Chondrocyte (in vitro differentiated cells): ENCODE results near the gene ANKRD6. TPM values are rescaled to one million over a fixed set of nuclear protein-coding genes. Genes with fewer than 3 reads are reported as not detected.
"Not testable (repeated sequence)": the region's sequence is repeated elsewhere in the genome, so short reads cannot be mapped to it uniquely, and the experiment has no call there.

Experiments
- DNase-seq: peaks from one replicate; pipeline ENCODE4 v3.0.0; 2021; ENCODE audit warnings: mixed read lengths, low spot score
- H3K27ac Mint-ChIP-seq: one replicate; pipeline ENCODE4 v1.8.0; 2021; ENCODE audit warnings: mild to moderate bottlenecking, moderate library complexity, mixed read lengths; ENCODE audit not compliant: unreplicated experiment
- H3K27me3 Mint-ChIP-seq: 2 replicates; pipeline ENCODE4 v1.8.0; 2021; ENCODE audit warnings: low read depth, mixed read lengths
- H3K36me3 Mint-ChIP-seq: 2 replicates; pipeline ENCODE4 v1.8.0; 2021; ENCODE audit warnings: low read depth, mixed read lengths
- H3K4me1 Mint-ChIP-seq: 2 replicates; pipeline ENCODE4 v1.8.0; 2021; ENCODE audit warnings: low read depth, mild to moderate bottlenecking, mixed read lengths
- H3K4me3 Mint-ChIP-seq: one replicate; pipeline ENCODE4 v1.8.0; 2021; ENCODE audit warnings: mild to moderate bottlenecking, moderate library complexity, mixed read lengths; ENCODE audit not compliant: unreplicated experiment
- H3K9me3 Mint-ChIP-seq: 2 replicates; pipeline ENCODE4 v1.8.0; 2021; ENCODE audit warnings: low read depth, mixed read lengths
- total RNA-seq: library from RNA; stranded (reverse); gene quantifications from 3 replicates; pipeline ENCODE4 v1.2.1, GENCODE V29; 2021
- TF ChIP-seq, protein P1 (sequence below): fragments of 200-600 bp; sonication (generic); IDR thresholded peaks from 2 replicates; pipeline ENCODE4 v1.5.0; 2021; ENCODE audit warnings: antibody characterized with exemption, mild to moderate bottlenecking, moderate library complexity

ANKRD6 gene
- total RNA-seq, 1 donor from 2014 or later: 31.3 TPM

DNA sequence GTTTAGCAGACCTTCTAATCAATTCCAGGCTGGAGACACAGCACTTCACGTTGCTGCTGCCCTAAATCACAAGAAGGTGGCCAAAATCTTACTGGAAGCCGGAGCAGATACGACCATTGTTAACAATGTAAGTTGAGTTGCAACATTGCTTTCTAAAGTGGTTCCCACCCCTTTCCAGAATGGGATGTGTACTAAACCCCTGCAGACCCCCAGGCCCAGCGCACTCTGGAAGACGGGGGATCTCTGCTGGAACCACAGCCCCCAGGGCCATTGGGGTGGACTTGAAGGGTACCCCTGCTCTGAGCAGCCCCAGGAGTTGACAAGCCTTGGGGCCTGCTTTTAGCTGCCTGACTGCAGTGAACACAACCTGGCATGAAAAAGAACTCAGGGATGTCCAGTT, 183.6 kb downstream of the ANKRD6 start:
- no peaks in the 10 kb centered on the region for H3K9me3 Mint-ChIP-seq
- H3K4me3 Mint-ChIP-seq: no peak overlapping the region
- H3K27me3 Mint-ChIP-seq: no peaks in the 10 kb centered on the region
- H3K27ac Mint-ChIP-seq: no peak overlapping the region
- H3K4me1 Mint-ChIP-seq: peaks cover 7% of the 10 kb centered on the region
- H3K36me3 Mint-ChIP-seq: peaks cover 17% of the 10 kb centered on the region
- no peak for DNase-seq
- TF ChIP-seq, protein P1, sequence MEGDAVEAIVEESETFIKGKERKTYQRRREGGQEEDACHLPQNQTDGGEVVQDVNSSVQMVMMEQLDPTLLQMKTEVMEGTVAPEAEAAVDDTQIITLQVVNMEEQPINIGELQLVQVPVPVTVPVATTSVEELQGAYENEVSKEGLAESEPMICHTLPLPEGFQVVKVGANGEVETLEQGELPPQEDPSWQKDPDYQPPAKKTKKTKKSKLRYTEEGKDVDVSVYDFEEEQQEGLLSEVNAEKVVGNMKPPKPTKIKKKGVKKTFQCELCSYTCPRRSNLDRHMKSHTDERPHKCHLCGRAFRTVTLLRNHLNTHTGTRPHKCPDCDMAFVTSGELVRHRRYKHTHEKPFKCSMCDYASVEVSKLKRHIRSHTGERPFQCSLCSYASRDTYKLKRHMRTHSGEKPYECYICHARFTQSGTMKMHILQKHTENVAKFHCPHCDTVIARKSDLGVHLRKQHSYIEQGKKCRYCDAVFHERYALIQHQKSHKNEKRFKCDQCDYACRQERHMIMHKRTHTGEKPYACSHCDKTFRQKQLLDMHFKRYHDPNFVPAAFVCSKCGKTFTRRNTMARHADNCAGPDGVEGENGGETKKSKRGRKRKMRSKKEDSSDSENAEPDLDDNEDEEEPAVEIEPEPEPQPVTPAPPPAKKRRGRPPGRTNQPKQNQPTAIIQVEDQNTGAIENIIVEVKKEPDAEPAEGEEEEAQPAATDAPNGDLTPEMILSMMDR: no peak

DNA sequence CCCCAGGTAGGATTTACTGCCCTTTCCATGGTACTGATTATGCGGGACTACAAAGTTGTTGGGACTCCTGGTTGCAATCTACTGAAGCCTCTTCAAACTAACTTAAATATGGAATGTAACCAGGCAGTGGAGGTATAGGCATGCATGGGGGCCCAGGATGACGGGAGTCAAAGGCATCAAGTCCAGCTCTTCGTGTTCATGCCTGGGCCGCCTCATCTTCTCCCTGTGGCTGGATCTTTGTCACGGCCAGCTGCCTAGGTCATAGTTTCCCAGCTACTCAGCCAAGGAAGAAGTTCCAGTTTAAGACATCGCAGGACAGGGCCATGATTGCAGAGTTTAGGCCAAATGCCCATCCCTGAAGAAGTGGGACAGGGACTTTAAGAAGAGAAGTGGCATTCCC, 185.1 kb downstream of the ANKRD6 start:
- DNase-seq: no peak
- H3K27me3 Mint-ChIP-seq: no peaks in the 10 kb centered on the region
- TF ChIP-seq, protein P1: no peak
- H3K9me3 Mint-ChIP-seq: no peaks in the 10 kb centered on the region
- peaks cover 16% of the 10 kb centered on the region for H3K36me3 Mint-ChIP-seq
- H3K4me3 Mint-ChIP-seq: no peak overlapping the region
- H3K4me1 Mint-ChIP-seq: no peaks in the 10 kb centered on the region
- no peak overlapping the region for H3K27ac Mint-ChIP-seq

DNA sequence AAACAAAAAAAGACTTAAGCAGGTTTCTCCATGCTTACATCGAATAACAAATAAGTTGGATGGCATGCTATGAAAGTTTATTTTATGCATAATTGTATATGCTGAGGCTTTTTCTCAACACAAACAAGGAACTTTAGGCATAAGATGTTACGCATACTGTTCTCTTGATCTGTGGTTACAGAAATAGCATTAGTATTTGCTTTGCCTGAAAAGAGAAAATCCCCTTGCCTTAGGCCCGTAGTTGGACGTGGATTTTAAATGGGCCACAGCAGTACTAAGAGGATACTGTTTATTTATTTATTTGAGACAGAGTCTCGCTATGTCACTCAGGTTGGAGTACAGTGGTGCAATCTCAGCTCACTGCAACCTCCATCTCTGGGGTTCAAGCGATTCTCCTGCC, 186.6 kb downstream of the ANKRD6 start:
- H3K27ac Mint-ChIP-seq: no peak overlapping the region
- H3K9me3 Mint-ChIP-seq: no peaks in the 10 kb centered on the region
- TF ChIP-seq, protein P1: no peak
- H3K36me3 Mint-ChIP-seq: peaks cover 13% of the 10 kb centered on the region
- no peaks in the 10 kb centered on the region for H3K4me1 Mint-ChIP-seq
- H3K27me3 Mint-ChIP-seq: no peaks in the 10 kb centered on the region
- no peak overlapping the region for H3K4me3 Mint-ChIP-seq
- no peak for DNase-seq

DNA sequence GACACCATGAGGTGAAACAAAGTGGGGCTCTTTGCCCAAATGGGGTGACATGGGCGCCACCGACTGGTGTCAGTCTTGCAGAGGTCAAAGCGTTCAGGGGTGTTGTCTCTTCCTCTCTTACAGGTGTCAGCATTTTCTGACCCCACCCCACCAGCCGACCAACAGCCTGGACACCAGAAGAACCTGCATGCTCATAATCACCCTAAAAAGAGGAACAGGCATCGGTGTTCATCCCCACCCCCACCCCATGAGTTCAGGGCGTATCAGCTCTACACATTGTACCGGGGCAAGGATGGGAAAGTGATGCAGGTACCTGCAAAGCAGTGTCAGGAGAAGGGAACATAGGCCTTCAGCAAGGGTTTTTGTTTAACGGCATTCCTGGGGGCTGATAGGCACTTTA, 190.8 kb downstream of the ANKRD6 start:
- TF ChIP-seq, protein P1: no peak
- H3K4me3 Mint-ChIP-seq: no peak overlapping the region
- H3K4me1 Mint-ChIP-seq: no peaks in the 10 kb centered on the region
- H3K36me3 Mint-ChIP-seq: peaks cover 16% of the 10 kb centered on the region
- no peaks in the 10 kb centered on the region for H3K27me3 Mint-ChIP-seq
- DNase-seq: no peak
- no peak overlapping the region for H3K27ac Mint-ChIP-seq
- no peaks in the 10 kb centered on the region for H3K9me3 Mint-ChIP-seq

DNA sequence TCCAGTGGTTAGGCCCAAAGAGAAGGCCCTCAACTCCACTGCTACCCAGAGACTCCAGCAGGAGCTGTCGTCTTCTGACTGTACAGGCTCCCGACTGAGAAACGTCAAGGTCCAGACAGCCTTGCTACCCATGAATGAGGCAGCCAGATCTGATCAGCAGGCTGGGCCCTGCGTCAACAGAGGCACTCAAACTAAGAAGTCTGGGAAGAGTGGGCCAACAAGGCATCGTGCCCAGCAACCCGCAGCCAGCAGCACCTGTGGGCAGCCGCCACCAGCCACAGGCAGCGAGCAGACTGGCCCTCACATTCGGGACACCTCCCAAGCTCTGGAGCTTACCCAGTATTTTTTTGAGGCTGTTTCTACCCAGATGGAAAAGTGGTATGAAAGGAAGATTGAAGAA, 197.5 kb downstream of the ANKRD6 start:
- Mint-ChIP-seq H3K4me3 (no peak overlapping the region), H3K4me1 (no peaks in the 10 kb centered on the region), H3K27me3 (no peaks in the 10 kb centered on the region), H3K9me3 (no peaks in the 10 kb centered on the region), H3K27ac (no peak overlapping the region), H3K36me3 (peaks cover 20% of the 10 kb centered on the region)
- TF ChIP-seq, protein P1: no peak
- no peak for DNase-seq

DNA sequence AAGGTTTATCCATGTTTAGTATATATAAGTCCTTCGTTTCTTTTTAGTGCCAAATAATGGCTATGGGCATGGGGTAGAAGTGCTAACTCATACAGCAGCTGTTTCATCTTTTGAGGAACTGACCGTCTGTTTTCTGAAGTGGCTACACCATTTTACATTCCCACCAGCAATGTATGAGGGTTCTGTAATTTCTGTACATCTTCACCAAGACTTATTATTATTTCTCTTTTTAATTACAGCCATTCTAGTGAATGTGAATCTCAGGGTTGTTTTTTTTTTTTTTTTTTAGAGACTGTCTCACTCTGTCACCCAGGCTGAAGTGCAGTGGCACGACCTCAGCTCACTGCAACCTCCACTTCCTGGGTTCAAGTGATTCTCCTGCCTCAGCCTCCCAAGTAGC, 203.5 kb downstream of the ANKRD6 start:
- H3K9me3 Mint-ChIP-seq, DNase-seq, H3K4me3 Mint-ChIP-seq, H3K27me3 Mint-ChIP-seq, H3K27ac Mint-ChIP-seq: not testable (repeated sequence)
- Mint-ChIP-seq H3K4me1 (peaks cover 28% of the 10 kb centered on the region), H3K36me3 (peaks cover 11% of the 10 kb centered on the region)
